IMR-90 (cell line): ENCODE data around the gene SYT6. TPM values are rescaled to one million over a fixed set of nuclear protein-coding genes. Genes with fewer than 3 reads are reported as not detected.

ENCODE experiments used
- ATAC-seq: fragments of 200-7000 bp; cut with Tn5 transposase; 2 replicates; pipeline ENCODE4 v1.9.1; 2020; ENCODE audit warnings: low read depth, mild to moderate bottlenecking, moderate library complexity
- BruUV-seq: library from RNA; stranded (reverse); fragments of 400-500 nt; replicated peaks from 2 replicates; lab custom pipeline; 2021; lab: Mats Ljungman, UMichigan
- CTCF ChIA-PET: fragments of 300-600 bp; formaldehyde crosslinking; extraction: SDS; loops from one replicate; lab custom pipeline; 2021; ENCODE audit warnings: antibody characterized with exemption; lab: Yijun Ruan, JAX
- POLR2A ChIA-PET: fragments of 300-600 bp; sonication (Branson Sonifier 250); formaldehyde crosslinking; loops from one replicate; lab custom pipeline; 2022; ENCODE audit warnings: antibody characterized with exemption; ENCODE audit not compliant: unreplicated experiment; lab: Charles Lee
- DNase-seq: peaks from one replicate; pipeline ENCODE4 v3.0.0; 2013
- H2AFZ ChIP-seq: replicated peaks from 2 replicates; pipeline ENCODE3; 2013; ENCODE audit warnings: low read length, mild to moderate bottlenecking; ENCODE audit not compliant: poor library complexity
- H2AK5ac ChIP-seq: 2 replicates; pipeline ENCODE4 v1.6.1; 2013; ENCODE audit warnings: low read depth, low read length, inconsistent platforms
- H2AK9ac ChIP-seq: replicated peaks from 2 replicates; pipeline ENCODE3; 2013; ENCODE audit warnings: mild to moderate bottlenecking, low read depth, low read length, moderate library complexity; ENCODE audit not compliant: poor library complexity
- H2BK120ac ChIP-seq: 2 replicates; pipeline ENCODE4 v1.6.1; 2013; ENCODE audit warnings: low read depth, low read length, inconsistent platforms
- H2BK15ac ChIP-seq: 3 replicates; pipeline ENCODE4 v1.6.1; 2013; ENCODE audit warnings: low read depth, low read length, inconsistent platforms
- H2BK20ac ChIP-seq: 2 replicates; pipeline ENCODE4 v1.6.1; 2013; ENCODE audit warnings: low read depth, mild to moderate bottlenecking, inconsistent platforms, low read length, moderate library complexity
- H2BK5ac ChIP-seq: 2 replicates; pipeline ENCODE4 v1.6.1; 2013; ENCODE audit warnings: mild to moderate bottlenecking, low read depth, low read length, inconsistent platforms; ENCODE audit not compliant: poor library complexity, severe bottlenecking
- H3K14ac ChIP-seq: replicated peaks from 2 replicates; pipeline ENCODE4 v1.6.1; 2013; ENCODE audit warnings: low read depth, low read length, inconsistent platforms
- H3K18ac ChIP-seq: 2 replicates; pipeline ENCODE4 v1.6.1; 2013; ENCODE audit warnings: low read depth, low read length, control low read depth
- H3K23ac ChIP-seq: 2 replicates; pipeline ENCODE4 v1.6.1; 2013; ENCODE audit warnings: low read depth, low read length, inconsistent platforms
- H3K27ac ChIP-seq: 2 replicates; pipeline ENCODE4 v1.5.1; 2013; ENCODE audit warnings: mild to moderate bottlenecking, control low read depth, low read length; ENCODE audit not compliant: insufficient read depth
- H3K27me3 ChIP-seq: 2 replicates; pipeline ENCODE4 v1.6.1; 2013; ENCODE audit warnings: low read length; ENCODE audit not compliant: control insufficient read depth, insufficient read depth
- H3K36me3 ChIP-seq: 2 replicates; pipeline ENCODE4 v1.6.1; 2013; ENCODE audit warnings: low read length, mixed read lengths; ENCODE audit not compliant: control insufficient read depth, insufficient read depth
- H3K4ac ChIP-seq: 2 replicates; pipeline ENCODE4 v1.6.1; 2013; ENCODE audit warnings: low read depth, low read length, inconsistent platforms
- H3K4me1 ChIP-seq: 2 replicates; pipeline ENCODE4 v1.6.1; 2013; ENCODE audit warnings: low read length, mixed read lengths; ENCODE audit not compliant: control insufficient read depth, insufficient read depth
- H3K4me2 ChIP-seq: 2 replicates; pipeline ENCODE4 v1.6.1; 2013; ENCODE audit warnings: low read depth, mild to moderate bottlenecking, control low read depth, low read length, moderate library complexity
- H3K4me3 ChIP-seq: 2 replicates; pipeline ENCODE4 v1.5.1; 2013; ENCODE audit warnings: low read depth, mild to moderate bottlenecking, control low read depth, low read length, moderate library complexity; ENCODE audit not compliant: insufficient read depth
- H3K56ac ChIP-seq: 2 replicates; pipeline ENCODE4 v1.6.1; 2013; ENCODE audit warnings: low read length, inconsistent platforms; ENCODE audit not compliant: insufficient read depth; ENCODE audit errors: extremely low read depth
- H3K79me1 ChIP-seq, 2 experiments: 2 replicates each; pipeline ENCODE4 v1.6.1; 2013; ENCODE audit warnings: low read length in 2 of 2, inconsistent platforms in 1 of 2, low read depth in 1 of 2
- H3K9ac ChIP-seq: 2 replicates; pipeline ENCODE4 v1.6.1; 2013; ENCODE audit warnings: low read depth, low read length, control low read depth
- H3K9me1 ChIP-seq: 2 replicates; pipeline ENCODE4 v1.6.1; 2013; ENCODE audit warnings: low read length, inconsistent platforms; ENCODE audit not compliant: insufficient read depth
- H3K9me3 ChIP-seq: 2 replicates; pipeline ENCODE4 v1.6.1; 2013; ENCODE audit warnings: low read length; ENCODE audit not compliant: control insufficient read depth, insufficient read depth
- H4K20me1 ChIP-seq: 2 replicates; pipeline ENCODE4 v1.6.1; 2013; ENCODE audit warnings: low read length, inconsistent platforms; ENCODE audit not compliant: insufficient read depth
- H4K5ac ChIP-seq: 2 replicates; pipeline ENCODE4 v1.6.1; 2013; ENCODE audit warnings: mild to moderate bottlenecking, low read depth, low read length, control low read depth
- H4K8ac ChIP-seq, 2 experiments: 2 replicates each; pipeline ENCODE4 v1.6.1; 2013; ENCODE audit warnings: low read depth in 2 of 2, low read length in 2 of 2, control low read depth in 1 of 2, inconsistent platforms in 1 of 2
- H4K91ac ChIP-seq: 2 replicates; pipeline ENCODE4 v1.6.1; 2013; ENCODE audit warnings: low read depth, low read length, inconsistent platforms; ENCODE audit not compliant: insufficient read depth
- BHLHE40 ChIP-seq: fragments of 150-350 bp; IDR thresholded peaks from 2 replicates; pipeline ENCODE4 v1.6.1; 2016; ENCODE audit warnings: mild to moderate bottlenecking, low read depth, low read length
- CEBPB ChIP-seq: IDR thresholded peaks from 2 replicates; pipeline ENCODE4 v1.6.1; 2012; ENCODE audit warnings: low read depth, low read length, improper control_type of control experiment
- CHD1 ChIP-seq: IDR thresholded peaks from 2 replicates; pipeline ENCODE4 v1.6.1; 2012; ENCODE audit warnings: low read depth, low read length, improper control_type of control experiment
- CTCF ChIP-seq: conservative IDR thresholded peaks from 2 replicates; pipeline ENCODE4 v1.5.1; 2012; ENCODE audit warnings: mild to moderate bottlenecking, low read depth, low read length, improper control_type of control experiment
- ELK1 ChIP-seq: fragments of 150-350 bp; IDR thresholded peaks from 2 replicates; pipeline ENCODE4 v1.6.1; 2016; ENCODE audit warnings: low read depth, mild to moderate bottlenecking, low read length, moderate library complexity, borderline replicate concordance
- FOS ChIP-seq: fragments of 150-350 bp; IDR thresholded peaks from 2 replicates; pipeline ENCODE4 v1.6.1; 2016; ENCODE audit warnings: low read depth, low read length
- MAFK ChIP-seq: IDR thresholded peaks from 2 replicates; pipeline ENCODE4 v1.6.1; 2012; ENCODE audit warnings: low read depth, low read length, improper control_type of control experiment
- MXI1 ChIP-seq: IDR thresholded peaks from 2 replicates; pipeline ENCODE4 v1.6.1; 2012; ENCODE audit warnings: low read depth, mild to moderate bottlenecking, low read length, moderate library complexity, borderline replicate concordance
- NFE2L2 ChIP-seq: fragments of 150-350 bp; IDR thresholded peaks from 2 replicates; pipeline ENCODE4 v1.6.1; 2016; ENCODE audit warnings: low read depth, mild to moderate bottlenecking, low read length
- POLR2A ChIP-seq: IDR thresholded peaks from 2 replicates; pipeline ENCODE4 v1.6.1; 2012; ENCODE audit warnings: mild to moderate bottlenecking, low read depth, low read length
- RAD21 ChIP-seq: IDR thresholded peaks from 2 replicates; pipeline ENCODE4 v1.6.1; 2012; ENCODE audit warnings: low read length, improper control_type of control experiment
- RCOR1 ChIP-seq: IDR thresholded peaks from 2 replicates; pipeline ENCODE4 v1.6.1; 2012; ENCODE audit warnings: mild to moderate bottlenecking, low read length, improper control_type of control experiment; ENCODE audit not compliant: insufficient replicate concordance
- RFX5 ChIP-seq: IDR thresholded peaks from 2 replicates; pipeline ENCODE4 v1.8.0; 2012; ENCODE audit warnings: low read depth, mild to moderate bottlenecking, low read length, moderate library complexity
- SMC3 ChIP-seq: fragments of 150-350 bp; IDR thresholded peaks from 2 replicates; pipeline ENCODE4 v1.6.1; 2016; ENCODE audit warnings: low read depth, mild to moderate bottlenecking, antibody characterized with exemption, low read length, moderate library complexity
- WGBS, 2 experiments: methylation state at CpG; one replicate each; pipeline versions ENCODE4 v1.1.5 to v1.1.7; 2013; ENCODE audit warnings: missing lambda C conversion rate in 2 of 2; ENCODE audit not compliant: insufficient read length in 1 of 2; ENCODE audit errors: extremely low coverage in 2 of 2; 5-methylcytosine and 5-hydroxymethylcytosine counted together
- dilution Hi-C: fragments of 300-500 bp; cut with HindIII; formaldehyde crosslinking; loops from one replicate; pipeline ENCODE4 v1.14.3; 2018; ENCODE audit warnings: low sequenced_read_pairs; ENCODE audit not compliant: unreplicated experiment
- in situ Hi-C: fragments of 300-500 bp; cut with MboI; formaldehyde crosslinking; loops from 3 replicates; pipeline ENCODE4 v1.14.3; 2019; ENCODE audit warnings: low sequenced_read_pairs, inconsistent platforms, mixed read lengths
- intact Hi-C: fragments of 100-400 bp; cut with micrococcal nuclease; formaldehyde crosslinking; loops from 2 replicates; pipeline ENCODE4 v1.10.0; 2022
- polyA plus RNA-seq, 3 experiments: library from polyadenylated mRNA; depleted of rRNA; stranded (reverse); fragments of >200 nt; gene quantifications; 2 replicates each; pipeline ENCODE4 v1.2.3, GENCODE V29; 2012; ENCODE audit warnings: low replicate concordance in 1 of 3
- total RNA-seq: library from RNA; depleted of rRNA; stranded (reverse); fragments of >200 nt; gene quantifications from 2 replicates; pipeline ENCODE4 v1.2.3, GENCODE V29; 2012
- TF ChIP-seq, protein P1 (sequence below): fragments of 150-350 bp; IDR thresholded peaks from 2 replicates; pipeline ENCODE4 v1.6.1; 2017; ENCODE audit warnings: mild to moderate bottlenecking, antibody characterized with exemption, low read length, low read depth

SYT6 gene
- total and polyA plus RNA-seq, 2 of the 4 experiments (the other 2 are of a cell fraction) = not detected

- Histone ChIP-seq H3K9ac (no peak overlapping the region), H3K14ac (no peak overlapping the region), H2BK15ac (no peak overlapping the region), H4K91ac (no peak overlapping the region), H3K18ac (no peak overlapping the region), H3K36me3 (no peaks in the 10 kb centered on the region), H3K4me1 (no peaks in the 10 kb centered on the region; the same call in 1 of the 2 replicates), H4K8ac (no peak overlapping the region), H4K5ac (no peak overlapping the region), H3K27ac (no peak overlapping the region), H3K79me1 (no peaks in the 10 kb centered on the region), H3K23ac (no peak overlapping the region), H3K4ac (no peak overlapping the region), H2BK20ac (no peak overlapping the region), H3K9me1 (no peaks in the 10 kb centered on the region), H3K4me3 (no peak overlapping the region), H2AK5ac (no peak overlapping the region), H3K56ac (no peak overlapping the region), H3K27me3 (peaks cover 67% of the 10 kb centered on the region), H3K9me3 (peaks cover 1% of the 10 kb centered on the region; the same call in 1 of the 2 replicates), H2AK9ac (no peak overlapping the region), H2AFZ (no peak overlapping the region), H3K4me2 (no peak overlapping the region), H4K20me1 (no peaks in the 10 kb centered on the region), H2BK5ac (no peak overlapping the region), H2BK120ac (no peak overlapping the region)
- POLR2A ChIA-PET = no interaction called here
- TF ChIP-seq CTCF (no peak), FOS (no peak), POLR2A (no peak), RCOR1 (no peak), RFX5 (no peak), ELK1 (no peak), MAFK (no peak), BHLHE40 (no peak), CEBPB (no peak), SMC3 (no peak), RAD21 (no peak), MXI1 (no peak), CHD1 (no peak), NFE2L2 (no peak)
- TF ChIP-seq, protein P1, sequence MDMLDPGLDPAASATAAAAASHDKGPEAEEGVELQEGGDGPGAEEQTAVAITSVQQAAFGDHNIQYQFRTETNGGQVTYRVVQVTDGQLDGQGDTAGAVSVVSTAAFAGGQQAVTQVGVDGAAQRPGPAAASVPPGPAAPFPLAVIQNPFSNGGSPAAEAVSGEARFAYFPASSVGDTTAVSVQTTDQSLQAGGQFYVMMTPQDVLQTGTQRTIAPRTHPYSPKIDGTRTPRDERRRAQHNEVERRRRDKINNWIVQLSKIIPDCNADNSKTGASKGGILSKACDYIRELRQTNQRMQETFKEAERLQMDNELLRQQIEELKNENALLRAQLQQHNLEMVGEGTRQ = no peak
- CTCF ChIA-PET = no interaction called here
- no TSS peak for BruUV-seq
- ATAC-seq (no peak), DNase-seq (no peak)
- dilution Hi-C loops = no loop called here
- WGBS, 2 experiments = no CpG with 5 or more reads among the region's 5 CpGs
- in situ Hi-C loops = no loop called here
- intact Hi-C loops = no loop called here
Observed at GRCh38 chr1:114156538-114157274, 3.0 kb upstream of the SYT6 start.
